HG02798 (cell line): ENCODE results near the gene DHFR.
A peak's percentile ranks its signal among the peaks of the same experiment; 100 is the strongest.
"Not testable (repeated sequence)": the region's sequence is repeated elsewhere in the genome, so short reads cannot be mapped to it uniquely, and the experiment has no call there.

Experiments
- ATAC-seq: cut with Tn5 transposase; IDR thresholded peaks from one replicate; pipeline ENCODE4 v1.9.1; 2021; ENCODE audit warnings: mild to moderate bottlenecking; ENCODE audit not compliant: unreplicated experiment, poor library complexity

DHFR gene

GRCh38 chr5:80654391-80655230 lies at the start of gene DHFR, which contains the start of gene MSH3:
TSS of gene DHFR (minus strand) at chr5:80654983. CDS start at chr5:80654489, 494 bp downstream.
TSS of gene MSH3 (plus strand) at chr5:80654652. CDS start at chr5:80654728, 76 bp downstream.
- ATAC-seq: peak; percentile 55

- ATAC-seq: no peak
Measured at GRCh38 chr5:80704221-80704620, 49.4 kb upstream of the DHFR start.

DNA sequence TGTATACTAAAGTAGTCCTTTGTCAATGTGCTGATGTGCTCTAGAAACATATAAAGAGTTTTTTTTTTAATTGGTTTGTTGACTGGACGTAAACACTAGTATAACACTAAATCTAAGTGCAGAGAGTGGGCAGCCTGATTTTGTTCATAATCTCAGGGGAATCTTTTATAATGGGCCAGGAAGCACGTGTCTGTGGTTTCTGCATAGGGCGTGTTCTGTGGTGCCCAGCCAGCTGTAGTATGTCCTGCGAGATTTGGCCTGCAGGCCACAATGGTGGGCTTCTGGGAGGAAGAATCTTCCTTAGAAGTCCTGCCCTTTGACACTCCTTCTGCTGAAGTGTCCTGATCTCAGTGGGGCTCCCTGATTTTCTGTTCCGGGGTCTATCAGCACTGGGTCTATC lies 49.0 kb upstream of the DHFR start:
- ATAC-seq: no peak

- no peak for ATAC-seq
Measured at GRCh38 chr5:80703291-80703690, 48.5 kb upstream of the DHFR start.

- no peak for ATAC-seq
Measured at GRCh38 chr5:80701597-80701996, 46.8 kb upstream of the DHFR start.

DNA sequence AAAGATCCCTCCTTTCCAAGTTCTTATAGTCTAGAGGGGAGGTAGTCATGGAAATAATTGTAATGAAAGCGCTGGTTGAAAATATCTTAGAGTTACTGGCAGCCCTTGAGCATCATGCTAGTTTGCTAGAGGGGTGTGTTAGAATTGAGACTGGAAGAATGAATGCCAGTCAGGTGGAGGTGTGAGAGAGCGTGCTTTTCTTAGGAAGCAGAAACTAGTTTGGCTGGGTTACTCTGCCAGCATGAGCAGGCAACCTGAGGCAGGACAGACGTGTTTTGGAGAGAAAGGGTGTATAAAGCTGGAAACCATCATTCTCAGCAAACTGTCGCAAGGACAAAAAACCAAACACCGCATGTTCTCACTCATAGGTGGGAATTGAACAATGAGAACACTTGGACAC lies 43.6 kb upstream of the DHFR start:
- ATAC-seq: no peak

GRCh38 chr5:80697100-80697499 lies 42.3 kb upstream of the DHFR start:
- no peak for ATAC-seq

DNA sequence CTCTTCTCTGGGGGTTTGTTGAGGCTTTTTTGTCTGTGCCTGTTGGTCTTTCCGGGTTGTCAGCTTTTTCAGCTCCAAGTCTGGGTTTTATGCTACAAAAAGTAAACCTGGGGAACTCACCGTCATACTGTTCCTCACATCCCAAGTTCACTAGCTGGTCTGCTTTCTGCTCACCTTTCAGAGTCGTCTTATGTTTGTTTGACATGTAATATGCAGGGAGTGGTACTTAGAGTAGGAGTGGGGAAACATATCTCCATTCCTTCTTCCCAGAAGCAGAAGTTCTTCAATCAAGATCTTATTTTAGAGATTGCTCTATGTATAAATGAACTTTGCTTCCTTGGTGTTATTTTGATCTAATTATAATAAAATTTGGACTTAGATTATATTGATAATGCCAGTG lies 41.7 kb upstream of the DHFR start:
- ATAC-seq: no peak

DNA sequence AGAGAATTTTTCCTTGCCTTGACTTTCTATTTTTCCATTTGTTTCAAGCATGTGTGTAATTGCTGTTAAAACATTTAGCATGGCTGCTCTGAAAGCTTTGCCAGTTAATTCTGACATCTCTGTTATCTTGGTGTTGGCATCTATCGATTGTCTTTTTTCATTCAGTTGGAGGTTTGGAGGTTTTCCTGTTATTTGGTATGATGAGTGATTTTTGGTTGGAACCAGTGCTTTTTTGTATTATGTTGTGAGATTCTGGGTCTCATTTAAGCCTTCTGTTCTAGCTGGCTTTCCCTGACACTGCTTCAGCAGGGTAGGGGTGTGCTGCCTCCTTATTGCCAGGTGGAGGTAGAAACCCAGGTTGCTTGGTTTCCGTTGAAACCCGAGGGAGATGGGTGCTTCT lies 40.9 kb upstream of the DHFR start:
- no peak for ATAC-seq

- ATAC-seq: no peak
Measured at GRCh38 chr5:80689627-80690026, 34.8 kb upstream of the DHFR start.

DNA sequence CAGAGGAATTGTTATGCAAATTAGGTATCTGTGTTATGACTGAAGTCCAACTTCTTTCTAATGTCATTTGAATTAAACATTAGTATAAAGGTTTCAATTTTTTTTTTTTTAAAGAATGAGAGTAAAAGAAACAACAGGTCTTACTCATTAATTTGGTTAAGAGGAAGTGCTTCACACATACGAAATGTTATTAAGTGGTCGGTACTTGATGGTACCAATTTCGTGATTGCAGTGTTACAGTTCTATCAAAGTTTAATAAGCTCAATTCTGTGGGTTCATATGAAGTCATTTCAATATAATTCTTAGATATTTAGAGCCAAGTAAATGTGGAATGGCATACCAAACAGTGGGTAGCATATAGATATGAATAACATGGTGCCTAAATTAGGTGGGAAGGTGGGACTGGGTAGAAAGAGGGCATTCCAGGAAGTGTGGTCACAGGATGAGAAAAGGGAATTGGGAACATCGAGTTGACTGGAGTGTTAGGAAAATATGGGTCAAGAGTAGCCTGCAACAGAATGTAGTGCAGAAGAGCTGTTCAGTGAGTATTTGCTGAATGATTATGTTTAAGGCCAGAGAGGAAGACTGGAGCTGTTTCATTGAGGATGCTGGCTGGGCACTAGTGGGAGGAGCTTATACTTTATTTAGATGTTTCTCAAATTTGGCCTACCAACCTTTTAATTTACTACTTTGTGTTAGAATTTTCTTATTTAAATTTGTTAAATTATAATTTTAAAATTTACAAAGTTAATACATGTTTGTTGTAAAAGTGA lies 34.1 kb upstream of the DHFR start:
- no peak for ATAC-seq

- no peak for ATAC-seq
Measured at GRCh38 chr5:80686757-80687156, 32.0 kb upstream of the DHFR start.

DNA sequence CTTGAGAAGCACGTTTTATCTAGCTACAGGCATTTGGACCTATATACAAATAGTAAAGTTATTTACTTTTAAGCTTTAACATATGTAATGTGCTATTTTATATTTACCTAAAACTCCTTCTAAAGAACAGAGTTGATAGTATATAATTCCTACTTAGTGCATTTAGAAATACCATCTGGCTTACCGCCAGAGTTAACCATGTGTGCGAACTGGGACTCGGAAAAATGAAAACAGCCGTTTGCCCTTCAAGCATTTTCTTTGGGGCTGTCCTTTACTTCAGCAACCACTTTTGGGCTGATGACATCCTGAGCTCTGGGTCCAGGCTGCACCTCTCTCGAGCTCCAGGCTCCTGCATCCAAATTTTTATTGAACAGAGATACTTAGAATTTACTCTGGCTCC lies 21.9 kb upstream of the DHFR start:
- ATAC-seq: no peak

DNA sequence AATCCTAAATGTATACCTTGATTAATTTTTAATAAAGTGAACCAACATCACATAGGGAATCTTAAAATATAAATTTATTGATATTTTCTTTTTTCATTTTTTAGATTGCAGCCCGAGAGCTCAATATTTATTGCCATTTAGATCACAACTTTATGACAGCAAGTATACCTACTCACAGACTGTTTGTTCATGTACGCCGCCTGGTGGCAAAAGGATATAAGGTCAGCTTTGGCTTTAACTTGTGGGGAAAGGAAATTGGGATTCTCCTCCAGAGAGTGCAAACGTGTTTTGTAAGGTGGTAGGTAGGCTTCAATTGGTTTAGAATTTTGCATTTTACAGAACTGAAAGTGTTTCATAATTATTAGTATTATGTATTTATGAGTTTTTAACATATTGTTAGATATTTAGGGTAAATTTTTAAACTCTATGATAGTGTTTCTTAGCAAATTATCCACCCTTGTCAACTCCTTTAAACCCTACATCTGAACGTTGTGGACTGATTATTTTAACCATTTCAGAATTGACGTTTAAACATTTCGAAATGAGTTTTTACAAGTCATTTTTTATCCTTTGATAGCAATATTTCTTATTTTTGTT lies 17.5 kb upstream of the DHFR start:
- ATAC-seq: peak; percentile 27

- peak; percentile 88 for ATAC-seq
Measured at GRCh38 chr5:80668016-80668969, 13.5 kb upstream of the DHFR start.

GRCh38 chr5:80667384-80667783 lies 12.6 kb upstream of the DHFR start:
- ATAC-seq: no peak

- no peak for ATAC-seq
Measured at GRCh38 chr5:80665057-80665456, 10.3 kb upstream of the DHFR start.

DNA sequence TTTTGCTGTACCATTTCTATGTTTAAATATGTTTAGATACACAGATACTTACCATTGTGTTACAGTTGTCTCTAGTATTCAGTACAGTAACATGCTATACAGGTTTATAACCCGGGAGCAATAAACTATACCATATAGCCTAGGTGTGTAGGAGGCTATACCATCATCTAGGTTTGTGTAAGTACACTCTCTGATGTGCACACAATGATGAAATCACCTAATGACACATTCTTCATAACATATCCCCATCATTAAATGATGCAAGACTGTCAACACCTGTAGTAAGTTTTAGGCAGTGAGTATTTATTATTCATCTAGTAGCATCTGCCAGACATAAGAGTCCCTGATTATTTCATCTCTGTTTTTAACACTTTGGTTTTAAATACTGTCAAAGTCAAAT lies 7.3 kb upstream of the DHFR start:
- no peak for ATAC-seq

DNA sequence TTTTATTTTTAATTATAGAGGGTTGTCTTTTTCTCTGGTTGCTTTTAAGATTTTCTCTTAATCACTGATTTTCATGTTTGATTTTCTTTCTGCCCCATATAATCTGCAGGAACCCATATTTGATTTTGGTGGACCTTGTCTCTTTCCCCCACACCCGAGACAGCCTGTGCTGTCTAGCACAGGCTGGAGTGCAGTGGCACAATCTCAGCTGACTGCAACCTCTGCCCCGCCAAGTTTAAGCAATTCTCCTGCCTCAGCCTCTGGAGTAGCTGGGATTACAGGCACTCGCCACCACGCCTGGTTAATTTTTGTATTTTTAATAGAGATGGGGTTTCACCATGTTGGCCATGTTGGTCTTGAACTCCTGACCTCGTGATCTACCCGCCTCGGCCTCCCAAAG lies 5.9 kb upstream of the DHFR start:
- not testable (repeated sequence) for ATAC-seq

DNA sequence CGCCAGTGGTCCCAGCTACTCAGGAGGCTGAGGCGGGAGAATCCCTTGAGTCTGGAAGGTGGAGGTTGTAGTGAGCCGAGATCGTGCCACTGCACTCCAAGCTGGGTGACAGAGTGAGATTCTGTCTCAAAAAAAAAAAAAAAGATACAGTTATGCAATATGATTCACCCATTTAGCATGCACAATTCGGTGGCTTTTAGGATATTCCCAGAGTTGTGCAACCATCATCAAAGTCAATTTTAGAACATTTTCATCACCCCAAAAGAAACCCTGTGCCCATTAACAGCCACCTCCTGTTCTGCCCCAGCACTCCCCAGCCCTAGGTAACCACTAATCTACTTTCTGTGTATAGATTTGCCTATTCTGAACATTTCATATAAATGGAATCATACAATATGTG lies 4.3 kb upstream of the DHFR start:
- no peak for ATAC-seq
